Daoy (cell line): Measurements from ENCODE around the gene DYNLT3. TPM values are rescaled to one million over a fixed set of nuclear protein-coding genes. Genes with fewer than 3 reads are reported as not detected.

Source experiments
- DNase-seq: peaks from one replicate; pipeline ENCODE4 v3.0.0-alpha.2; 2015; ENCODE audit warnings: low read depth
- total RNA-seq: library from RNA; depleted of rRNA; stranded (reverse); fragments of >200 nt; shearing (Covaris generic); gene quantifications from 2 replicates; pipeline ENCODE4 v1.2.3, GENCODE V29; 2014; rRNA removed

Gene DYNLT3
- 21.2 and 22.8 TPM in 2 replicates for total RNA-seq

- peak; percentile 84 for DNase-seq
Measured at GRCh38 chrX:37846934-37847732, at the start of gene DYNLT3. TSS of gene DYNLT3 (minus strand) at chrX:37847571. CDS start at chrX:37847510, 61 bp downstream.

DNA sequence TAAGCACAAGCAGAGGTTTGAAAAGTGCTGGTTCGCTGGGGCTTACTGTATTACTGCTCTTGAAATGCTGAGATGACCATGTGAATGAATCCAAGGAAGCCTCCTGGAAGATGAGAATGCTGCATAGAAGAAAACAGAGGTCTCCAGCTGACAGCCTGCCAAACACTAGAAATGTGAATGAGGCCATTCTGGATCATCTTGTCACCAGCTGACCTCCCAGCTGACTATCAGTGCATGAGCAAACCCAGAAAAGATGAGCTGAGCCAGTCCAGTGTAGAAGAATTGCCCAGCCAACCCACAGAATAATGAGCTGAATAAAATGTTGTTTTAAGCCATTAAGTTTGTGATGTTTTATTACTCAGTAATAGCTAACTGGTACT, 49.1 kb upstream of the DYNLT3 start:
- DNase-seq: no peak

DNA sequence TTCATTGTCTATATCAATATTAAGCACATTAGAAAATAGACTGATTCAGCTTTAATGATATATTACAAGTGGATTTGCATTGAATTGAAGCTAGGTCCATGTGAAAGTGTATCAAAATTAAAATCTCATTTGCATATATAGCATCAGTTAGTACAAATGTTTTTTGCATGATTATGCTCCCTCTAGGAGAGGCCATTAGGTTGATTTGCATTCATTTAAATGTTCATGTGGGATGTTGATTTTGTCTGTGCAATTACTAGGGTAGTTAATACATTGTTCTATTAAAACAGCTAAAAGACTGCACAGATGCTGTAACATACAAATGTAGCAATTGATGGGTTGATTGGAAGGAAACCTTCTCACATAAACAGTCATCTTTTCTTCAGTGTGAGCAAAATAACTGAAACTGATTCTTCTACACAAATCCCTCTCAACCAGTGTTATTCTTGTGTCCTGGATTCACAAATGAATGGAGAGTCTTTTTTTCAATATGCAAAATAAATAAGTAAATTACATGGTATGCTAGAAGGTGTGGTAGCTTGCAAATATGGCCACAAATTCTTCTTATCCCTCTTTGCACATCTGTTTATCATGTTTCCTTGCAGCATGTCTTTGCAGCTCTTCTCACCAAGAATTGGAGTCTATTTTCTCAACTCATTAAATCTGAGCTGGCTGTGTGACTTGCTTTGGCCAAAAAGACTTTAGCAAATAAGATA, 48.6 kb upstream of the DYNLT3 start:
- no peak for DNase-seq

GRCh38 chrX:37894725-37895124, 47.4 kb upstream of the DYNLT3 start:
- DNase-seq: no peak

- no peak for DNase-seq
Measured at GRCh38 chrX:37888010-37888409, 40.6 kb upstream of the DYNLT3 start.

GRCh38 chrX:37887347-37887746, 40.0 kb upstream of the DYNLT3 start:
- no peak for DNase-seq

- DNase-seq: no peak
Measured at GRCh38 chrX:37883196-37883595, 35.8 kb upstream of the DYNLT3 start.

GRCh38 chrX:37879692-37880091, 32.3 kb upstream of the DYNLT3 start:
- no peak for DNase-seq

DNA sequence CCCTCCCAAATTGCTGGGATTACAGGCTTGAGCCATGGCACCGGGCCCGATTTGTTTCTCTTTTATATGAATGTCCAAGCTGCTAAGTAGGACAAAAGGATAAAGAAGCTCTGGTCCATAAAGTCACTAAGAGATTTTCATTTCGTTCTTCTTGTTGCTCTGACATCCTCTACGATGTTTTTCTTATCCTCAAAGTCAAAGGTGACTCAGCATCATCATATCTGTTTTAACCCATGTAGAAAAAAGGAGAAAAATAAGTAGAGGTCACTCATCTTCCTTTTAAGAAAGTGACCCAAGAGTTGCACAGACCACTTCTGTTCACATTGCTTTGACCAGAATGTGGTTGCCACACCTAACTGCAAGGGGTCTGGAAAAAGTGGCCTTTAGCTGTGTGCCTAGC, 29.3 kb upstream of the DYNLT3 start:
- DNase-seq: no peak

DNA sequence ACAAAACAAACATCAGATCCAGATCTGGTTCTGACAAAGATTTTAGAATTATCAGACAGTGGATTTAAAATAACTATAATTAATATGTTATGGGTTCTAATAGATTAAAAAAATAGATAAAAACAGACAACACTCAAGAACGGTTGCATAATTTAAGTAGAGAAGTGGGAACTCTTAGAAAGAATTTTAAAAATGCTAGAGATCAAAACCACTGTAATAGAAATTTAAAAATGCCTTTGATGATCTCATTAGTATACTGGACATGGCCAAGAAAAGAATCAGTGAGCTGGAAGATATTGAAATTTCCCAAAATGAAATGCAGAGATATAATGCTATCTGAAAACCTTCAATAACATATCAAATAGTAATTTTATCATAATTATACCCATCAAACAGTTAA, 28.3 kb upstream of the DYNLT3 start:
- DNase-seq: no peak

DNA sequence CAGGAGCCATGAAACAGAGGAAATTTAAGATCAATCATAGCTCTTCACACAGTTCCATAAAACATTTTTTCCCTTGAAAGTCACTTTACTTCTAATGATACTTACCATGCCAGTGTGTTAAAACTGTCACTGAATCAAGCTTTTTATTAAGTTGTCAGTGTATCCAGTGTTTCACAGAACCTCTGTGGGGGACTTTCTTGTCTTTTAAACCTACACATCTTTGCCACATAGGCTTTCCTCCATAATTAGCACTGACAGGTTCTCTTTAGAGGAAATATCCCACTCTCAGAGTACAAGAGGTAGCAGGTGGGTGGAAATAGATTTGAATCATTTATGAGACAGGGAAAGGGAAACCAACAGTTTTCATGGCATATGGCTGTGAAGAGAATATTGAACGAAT, 25.8 kb upstream of the DYNLT3 start:
- DNase-seq: no peak

DNA sequence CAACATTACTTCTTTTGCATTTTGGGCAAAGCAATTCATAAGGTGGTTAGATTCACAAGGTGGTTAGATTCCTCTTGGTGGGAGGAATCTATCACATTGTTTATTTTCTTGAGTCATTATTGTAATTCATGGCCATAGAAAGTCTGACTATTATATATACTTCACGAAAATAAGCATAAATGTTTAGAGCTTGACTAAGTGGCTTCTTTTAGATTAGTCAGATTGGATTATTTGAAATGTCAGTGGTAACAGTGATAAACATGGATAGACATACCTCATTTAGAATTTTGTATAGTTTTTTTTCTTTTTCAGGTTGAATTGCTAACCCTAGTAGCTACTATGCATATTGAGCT, 24.9 kb upstream of the DYNLT3 start:
- DNase-seq: no peak

GRCh38 chrX:37871626-37872302, 24.4 kb upstream of the DYNLT3 start:
- peak; percentile 79 for DNase-seq

- no peak for DNase-seq
Measured at GRCh38 chrX:37867536-37868153, 20.3 kb upstream of the DYNLT3 start.

- DNase-seq: no peak
Measured at GRCh38 chrX:37863728-37864127, 16.4 kb upstream of the DYNLT3 start.

DNA sequence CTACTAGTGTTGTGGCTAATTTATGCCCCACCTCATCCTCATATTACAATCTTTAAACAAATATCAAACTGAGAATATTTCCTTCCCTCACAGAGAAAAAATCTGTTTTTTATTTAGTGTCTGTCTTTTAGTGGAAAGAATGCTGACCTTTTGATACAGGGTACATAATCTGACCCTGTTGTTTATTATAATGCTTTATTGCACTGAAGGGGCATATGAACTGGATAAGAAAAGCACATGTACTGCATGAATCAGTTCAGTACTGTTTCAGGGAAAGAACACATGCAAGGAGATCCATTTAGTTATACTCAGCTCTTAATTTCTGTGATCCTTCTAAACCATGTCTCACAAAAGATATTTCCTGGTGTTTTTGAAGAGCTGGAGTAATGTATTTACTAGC, 15.5 kb upstream of the DYNLT3 start:
- no peak for DNase-seq

DNA sequence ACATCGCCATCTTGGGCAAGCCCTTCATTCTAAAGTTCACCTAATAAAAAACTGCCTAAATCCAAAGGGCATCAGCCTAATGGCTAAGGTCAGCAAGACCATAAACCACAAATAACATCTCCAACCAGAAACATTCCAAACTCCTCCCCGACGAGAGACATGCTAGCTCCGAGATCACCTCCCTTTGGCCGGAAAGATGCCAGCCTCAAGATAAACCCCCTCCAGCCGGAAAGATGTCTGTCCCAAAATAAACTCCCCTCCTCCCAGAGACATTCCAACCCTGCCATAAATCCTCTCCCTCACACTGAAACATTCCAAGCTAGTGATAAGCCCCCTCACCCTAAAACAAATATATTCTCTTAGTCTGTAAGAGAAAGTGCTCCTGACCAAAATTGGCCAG, 13.3 kb upstream of the DYNLT3 start:
- DNase-seq: no peak

- no peak for DNase-seq
Measured at GRCh38 chrX:37854748-37855147, 7.4 kb upstream of the DYNLT3 start.

DNA sequence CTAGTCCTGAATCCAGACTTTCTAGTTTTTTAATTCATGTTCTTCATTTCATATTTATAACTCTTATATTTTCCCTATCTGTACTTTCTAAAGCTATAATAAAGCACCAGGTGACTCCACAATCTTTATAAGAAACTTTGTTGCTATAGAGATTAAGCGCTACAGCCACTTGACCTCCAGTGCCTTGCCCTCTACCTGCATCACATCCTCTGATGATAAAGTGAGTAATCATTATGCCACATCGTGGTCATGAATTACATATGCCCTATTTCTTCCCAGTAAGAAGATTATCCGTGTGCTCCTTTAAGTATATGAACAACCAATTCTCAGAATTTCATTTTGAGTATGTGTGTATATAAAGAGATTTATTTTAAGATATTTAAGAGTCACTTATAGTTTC, 6.8 kb upstream of the DYNLT3 start:
- DNase-seq: no peak

DNA sequence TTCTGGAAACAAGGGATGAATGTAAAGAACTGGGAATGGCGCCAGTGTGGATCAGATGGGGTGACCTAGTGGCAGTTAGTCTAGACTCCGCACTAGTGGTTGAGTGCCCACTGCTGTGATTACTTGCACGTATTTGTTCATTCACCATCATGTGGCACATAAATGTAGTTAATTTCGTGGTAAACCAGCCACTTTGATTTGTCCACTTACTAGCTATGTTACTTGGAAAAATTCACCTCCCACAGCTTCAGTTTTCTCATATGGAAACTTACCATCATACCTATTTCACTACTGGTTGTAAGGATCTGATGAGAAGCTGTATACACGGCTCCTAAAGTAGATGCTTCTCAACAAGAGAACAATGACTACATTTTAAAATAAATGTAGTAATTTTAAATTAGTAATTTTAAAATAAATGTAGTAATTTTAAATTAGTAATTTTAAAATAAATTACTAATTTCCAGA, 394 bp upstream of the DYNLT3 start:
- no peak for DNase-seq

GRCh38 chrX:37846558-37846933, 825 bp downstream of the DYNLT3 start:
- DNase-seq: no peak

DNA sequence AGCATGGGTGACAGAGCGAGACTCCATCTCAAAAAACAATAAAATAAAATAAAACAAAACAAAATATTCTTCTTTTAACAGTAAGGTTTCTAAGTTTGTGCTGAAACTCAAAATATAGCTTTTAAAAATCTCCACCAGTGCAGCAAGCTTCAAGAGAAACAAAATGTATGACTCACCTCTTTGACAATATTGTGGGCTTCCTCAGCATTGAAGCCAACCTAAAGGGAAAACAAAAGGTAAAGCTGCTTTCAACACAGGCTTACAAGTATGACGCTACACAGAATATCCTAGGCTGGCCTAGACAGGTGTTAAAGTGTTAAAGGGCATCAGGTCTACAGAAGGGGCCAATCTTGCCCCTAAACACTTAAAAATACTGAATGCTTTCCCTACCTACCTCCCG, 1.2 kb downstream of the DYNLT3 start:
- no peak for DNase-seq
